Measurements from ENCODE around the gene IGLON5. TPM values are rescaled to one million over a fixed set of nuclear protein-coding genes. Genes with fewer than 3 reads are reported as not detected.

The IGLON5 gene
- total RNA-seq, 2 experiments from 2014 or later, result not detected

DNA sequence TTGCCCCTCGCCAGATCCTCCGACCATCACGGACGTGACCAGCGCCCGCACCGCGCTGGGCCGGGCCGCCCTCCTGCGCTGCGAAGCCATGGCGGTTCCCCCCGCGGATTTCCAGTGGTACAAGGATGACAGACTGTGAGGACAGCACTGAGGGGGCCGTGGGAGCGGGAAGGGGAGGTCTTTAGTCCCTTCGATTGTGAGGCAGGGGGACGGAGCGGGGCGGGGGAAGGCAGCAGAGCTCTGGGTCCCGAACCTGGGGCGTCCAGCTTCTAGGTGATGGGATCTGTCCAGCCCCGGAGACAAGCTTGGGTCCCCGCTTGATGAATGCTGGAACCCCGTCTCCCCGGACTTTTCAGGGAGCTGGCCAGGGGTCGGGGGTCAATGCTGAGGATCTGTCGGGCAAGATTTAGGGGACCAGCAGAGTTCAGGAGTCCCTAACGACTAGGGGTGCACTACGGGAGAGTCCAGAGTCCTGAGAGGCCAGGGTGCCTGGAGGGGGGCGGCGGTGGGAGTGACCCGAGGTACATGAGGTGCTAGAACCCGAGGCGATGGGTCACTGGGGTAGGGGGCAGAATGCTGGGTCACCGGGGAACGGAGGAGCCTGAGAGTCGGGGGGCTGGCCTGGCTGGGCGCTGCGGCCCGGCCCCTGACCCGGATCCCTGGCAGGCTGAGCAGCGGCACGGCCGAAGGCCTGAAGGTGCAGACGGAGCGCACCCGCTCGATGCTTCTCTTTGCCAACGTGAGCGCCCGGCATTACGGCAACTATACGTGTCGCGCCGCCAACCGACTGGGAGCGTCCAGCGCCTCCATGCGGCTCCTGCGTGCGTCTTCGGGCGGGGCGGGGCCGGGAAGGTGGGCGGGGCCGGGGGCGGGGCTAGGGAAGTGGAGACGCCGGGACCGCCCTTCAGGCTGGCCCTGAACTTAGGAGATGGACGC lies 15.9 kb downstream of the IGLON5 start:
- no peak for DNase-seq (ENCODE audit: low spot score)
- no peaks in the 10 kb centered on the region for H3K9me2 ChIP-seq (ENCODE audit: insufficient read depth, low read length)
- TF ChIP-seq, protein P1, sequence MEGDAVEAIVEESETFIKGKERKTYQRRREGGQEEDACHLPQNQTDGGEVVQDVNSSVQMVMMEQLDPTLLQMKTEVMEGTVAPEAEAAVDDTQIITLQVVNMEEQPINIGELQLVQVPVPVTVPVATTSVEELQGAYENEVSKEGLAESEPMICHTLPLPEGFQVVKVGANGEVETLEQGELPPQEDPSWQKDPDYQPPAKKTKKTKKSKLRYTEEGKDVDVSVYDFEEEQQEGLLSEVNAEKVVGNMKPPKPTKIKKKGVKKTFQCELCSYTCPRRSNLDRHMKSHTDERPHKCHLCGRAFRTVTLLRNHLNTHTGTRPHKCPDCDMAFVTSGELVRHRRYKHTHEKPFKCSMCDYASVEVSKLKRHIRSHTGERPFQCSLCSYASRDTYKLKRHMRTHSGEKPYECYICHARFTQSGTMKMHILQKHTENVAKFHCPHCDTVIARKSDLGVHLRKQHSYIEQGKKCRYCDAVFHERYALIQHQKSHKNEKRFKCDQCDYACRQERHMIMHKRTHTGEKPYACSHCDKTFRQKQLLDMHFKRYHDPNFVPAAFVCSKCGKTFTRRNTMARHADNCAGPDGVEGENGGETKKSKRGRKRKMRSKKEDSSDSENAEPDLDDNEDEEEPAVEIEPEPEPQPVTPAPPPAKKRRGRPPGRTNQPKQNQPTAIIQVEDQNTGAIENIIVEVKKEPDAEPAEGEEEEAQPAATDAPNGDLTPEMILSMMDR (conservative IDR thresholded peaks at IDR 0.05; ENCODE audit: low read length), result no peak
- TF ChIP-seq EZH2phosphoT487 (IDR thresholded peaks at IDR 0.05; ENCODE audit: borderline replicate concordance, low read depth, low read length), result no peak
- BruUV-seq (replicated peaks), result no TSS peak
- H3K9me3 ChIP-seq (ENCODE audit: low read length), result no peaks in the 10 kb centered on the region
- no peak overlapping the region for H3K27ac ChIP-seq (ENCODE audit: low read depth, low read length, poor library complexity, severe bottlenecking)
- H3K79me2 ChIP-seq (ENCODE audit: insufficient read depth, low read depth, low read length), result no peaks in the 10 kb centered on the region
- CTCF ChIA-PET (ENCODE audit: unreplicated experiment), result no interaction called here
- H3K4me3 ChIP-seq (ENCODE audit: low read depth, low read length, poor library complexity, severe bottlenecking), result no peak overlapping the region
- H3K4me2 ChIP-seq (ENCODE audit: low read length), result no peak overlapping the region
- POLR2A ChIA-PET, result no interaction called here
- no peak overlapping the region for H2AFZ ChIP-seq (ENCODE audit: low read length)
- no peaks in the 10 kb centered on the region for H3K4me1 ChIP-seq (ENCODE audit: insufficient read depth, low read length, poor library complexity, severe bottlenecking)
- no peaks in the 10 kb centered on the region for H3K36me3 ChIP-seq (ENCODE audit: insufficient read depth, low read length)
- intact Hi-C loops (cut with micrococcal nuclease; ENCODE audit: unreplicated experiment), result no loop called here
- no peaks in the 10 kb centered on the region for H4K20me1 ChIP-seq (ENCODE audit: insufficient read depth, low read length)

DNA sequence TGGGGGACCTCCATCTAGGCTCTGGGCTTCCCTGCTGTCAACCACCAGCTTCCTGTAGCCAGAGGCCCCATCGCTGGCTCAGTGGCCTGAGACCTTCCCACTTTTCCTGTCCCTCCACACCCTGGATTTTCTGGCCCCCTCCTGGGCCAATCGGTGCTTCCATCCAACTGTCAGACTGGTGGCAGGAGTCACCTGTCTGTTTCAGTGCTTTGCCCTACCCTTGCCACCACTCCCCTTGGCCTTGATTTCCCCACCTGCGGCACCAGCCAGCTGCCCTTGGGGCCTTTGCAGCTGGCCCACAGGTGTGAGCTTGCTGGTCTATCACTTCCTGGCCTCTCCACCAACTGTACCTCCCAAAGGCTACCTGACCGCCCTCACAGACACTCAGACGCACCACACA lies 18.0 kb downstream of the IGLON5 start:
- intact Hi-C loops (cut with micrococcal nuclease; ENCODE audit: unreplicated experiment), result no loop called here
- TF ChIP-seq, protein P1 (conservative IDR thresholded peaks at IDR 0.05; ENCODE audit: low read length), result no peak
- no peak for TF ChIP-seq EZH2phosphoT487 (IDR thresholded peaks at IDR 0.05; ENCODE audit: borderline replicate concordance, low read depth, low read length)
- no peak overlapping the region for H2AFZ ChIP-seq (ENCODE audit: low read length)
- no peak overlapping the region for H3K4me3 ChIP-seq (ENCODE audit: low read depth, low read length, poor library complexity, severe bottlenecking)
- ChIA-PET POLR2A (no interaction called here), CTCF (ENCODE audit: unreplicated experiment) (no interaction called here)
- H4K20me1 ChIP-seq (ENCODE audit: insufficient read depth, low read length), result no peaks in the 10 kb centered on the region
- no peaks in the 10 kb centered on the region for H3K4me1 ChIP-seq (ENCODE audit: insufficient read depth, low read length, poor library complexity, severe bottlenecking)
- no peak overlapping the region for H3K4me2 ChIP-seq (ENCODE audit: low read length)
- H3K27ac ChIP-seq (ENCODE audit: low read depth, low read length, poor library complexity, severe bottlenecking), result no peak overlapping the region
- no peaks in the 10 kb centered on the region for H3K9me3 ChIP-seq (ENCODE audit: low read length)
- no peak for DNase-seq (ENCODE audit: low spot score)
- BruUV-seq (replicated peaks), result no TSS peak
- H3K79me2 ChIP-seq (ENCODE audit: insufficient read depth, low read depth, low read length), result no peaks in the 10 kb centered on the region
- no peaks in the 10 kb centered on the region for H3K36me3 ChIP-seq (ENCODE audit: insufficient read depth, low read length)
- H3K9me2 ChIP-seq (ENCODE audit: insufficient read depth, low read length), result no peaks in the 10 kb centered on the region

DNA sequence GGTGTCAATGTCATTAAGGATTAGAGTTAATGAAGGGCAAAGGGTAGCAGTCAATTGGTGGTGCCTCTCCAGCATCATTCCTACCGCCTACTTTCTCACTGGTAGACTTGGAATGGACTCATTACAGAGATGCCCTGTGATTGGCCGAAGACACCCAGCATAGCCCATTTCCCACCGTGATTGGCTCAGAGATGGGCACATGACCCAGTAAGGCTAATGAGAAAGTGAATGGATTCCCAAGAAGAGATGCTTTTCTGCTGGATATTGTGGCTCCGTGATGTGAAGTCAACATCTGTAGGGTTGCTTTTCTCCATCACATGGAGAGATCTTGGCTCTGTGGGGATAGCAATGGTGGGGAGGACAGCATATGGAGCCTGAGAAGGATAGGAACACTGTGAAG lies 18.9 kb downstream of the IGLON5 start:
- no peaks in the 10 kb centered on the region for H3K9me3 ChIP-seq (ENCODE audit: low read length)
- no peak overlapping the region for H2AFZ ChIP-seq (ENCODE audit: low read length)
- no TSS peak for BruUV-seq (replicated peaks)
- H3K4me3 ChIP-seq (ENCODE audit: low read depth, low read length, poor library complexity, severe bottlenecking), result no peak overlapping the region
- H3K79me2 ChIP-seq (ENCODE audit: insufficient read depth, low read depth, low read length), result no peaks in the 10 kb centered on the region
- no peak overlapping the region for H3K27ac ChIP-seq (ENCODE audit: low read depth, low read length, poor library complexity, severe bottlenecking)
- TF ChIP-seq, protein P1 (conservative IDR thresholded peaks at IDR 0.05; ENCODE audit: low read length), result no peak
- no peak for TF ChIP-seq EZH2phosphoT487 (IDR thresholded peaks at IDR 0.05; ENCODE audit: borderline replicate concordance, low read depth, low read length)
- H3K9me2 ChIP-seq (ENCODE audit: insufficient read depth, low read length), result no peaks in the 10 kb centered on the region
- no peaks in the 10 kb centered on the region for H4K20me1 ChIP-seq (ENCODE audit: insufficient read depth, low read length)
- intact Hi-C loops (cut with micrococcal nuclease; ENCODE audit: unreplicated experiment), result loop anchor here (10.0 kb wide), 1 partner anchor 324 kb away; no protein-coding TSS in a partner anchor
- H3K4me1 ChIP-seq (ENCODE audit: insufficient read depth, low read length, poor library complexity, severe bottlenecking), result no peaks in the 10 kb centered on the region
- CTCF ChIA-PET (ENCODE audit: unreplicated experiment), result no interaction called here
- no peak overlapping the region for H3K4me2 ChIP-seq (ENCODE audit: low read length)
- no peaks in the 10 kb centered on the region for H3K36me3 ChIP-seq (ENCODE audit: insufficient read depth, low read length)
- no peak for DNase-seq (ENCODE audit: low spot score)
- POLR2A ChIA-PET, result no interaction called here

All from OCI-LY7 (cell line).